ENCODE data around the gene CIB4. TPM values are rescaled to one million over a fixed set of nuclear protein-coding genes. Genes with fewer than 3 reads are reported as not detected.

The CIB4 gene
- total RNA-seq, 1 donor from 2014 or later = not detected

DNA sequence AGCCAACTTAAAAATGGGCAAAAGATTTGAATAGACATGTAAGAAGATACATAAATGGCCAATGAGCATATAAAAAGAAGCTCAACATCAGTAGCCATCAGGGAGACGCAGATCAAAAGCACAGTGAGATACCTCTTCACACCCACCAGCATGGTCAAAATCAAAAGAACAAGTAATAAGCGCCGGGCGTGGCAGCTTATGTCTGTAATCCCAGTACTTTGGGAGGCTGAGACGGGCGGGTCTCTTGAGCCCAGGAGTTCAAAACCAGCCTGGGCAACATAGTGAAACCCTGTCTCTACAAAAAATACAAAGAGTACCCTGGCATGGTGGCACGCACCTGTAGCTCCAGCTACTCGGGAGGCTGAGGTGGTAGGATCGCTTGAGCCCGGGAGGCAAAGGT lies 4.6 kb upstream of the CIB4 start:
- DNase-seq (ENCODE audit: low read depth) = no peak
- no peak overlapping the region for H3K4me3 ChIP-seq (ENCODE audit: low read depth, low read length)
- TF ChIP-seq, protein P1, sequence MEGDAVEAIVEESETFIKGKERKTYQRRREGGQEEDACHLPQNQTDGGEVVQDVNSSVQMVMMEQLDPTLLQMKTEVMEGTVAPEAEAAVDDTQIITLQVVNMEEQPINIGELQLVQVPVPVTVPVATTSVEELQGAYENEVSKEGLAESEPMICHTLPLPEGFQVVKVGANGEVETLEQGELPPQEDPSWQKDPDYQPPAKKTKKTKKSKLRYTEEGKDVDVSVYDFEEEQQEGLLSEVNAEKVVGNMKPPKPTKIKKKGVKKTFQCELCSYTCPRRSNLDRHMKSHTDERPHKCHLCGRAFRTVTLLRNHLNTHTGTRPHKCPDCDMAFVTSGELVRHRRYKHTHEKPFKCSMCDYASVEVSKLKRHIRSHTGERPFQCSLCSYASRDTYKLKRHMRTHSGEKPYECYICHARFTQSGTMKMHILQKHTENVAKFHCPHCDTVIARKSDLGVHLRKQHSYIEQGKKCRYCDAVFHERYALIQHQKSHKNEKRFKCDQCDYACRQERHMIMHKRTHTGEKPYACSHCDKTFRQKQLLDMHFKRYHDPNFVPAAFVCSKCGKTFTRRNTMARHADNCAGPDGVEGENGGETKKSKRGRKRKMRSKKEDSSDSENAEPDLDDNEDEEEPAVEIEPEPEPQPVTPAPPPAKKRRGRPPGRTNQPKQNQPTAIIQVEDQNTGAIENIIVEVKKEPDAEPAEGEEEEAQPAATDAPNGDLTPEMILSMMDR (IDR thresholded peaks at IDR 0.05; ENCODE audit: insufficient read depth, low read length, poor library complexity, severe bottlenecking) = no peak
- no peaks in the 10 kb centered on the region for H3K36me3 ChIP-seq (ENCODE audit: control insufficient read depth, insufficient read depth, low read length)
- H3K27me3 ChIP-seq (ENCODE audit: control insufficient read depth, insufficient read depth, low read length) = peaks cover 21% of the 10 kb centered on the region

DNA sequence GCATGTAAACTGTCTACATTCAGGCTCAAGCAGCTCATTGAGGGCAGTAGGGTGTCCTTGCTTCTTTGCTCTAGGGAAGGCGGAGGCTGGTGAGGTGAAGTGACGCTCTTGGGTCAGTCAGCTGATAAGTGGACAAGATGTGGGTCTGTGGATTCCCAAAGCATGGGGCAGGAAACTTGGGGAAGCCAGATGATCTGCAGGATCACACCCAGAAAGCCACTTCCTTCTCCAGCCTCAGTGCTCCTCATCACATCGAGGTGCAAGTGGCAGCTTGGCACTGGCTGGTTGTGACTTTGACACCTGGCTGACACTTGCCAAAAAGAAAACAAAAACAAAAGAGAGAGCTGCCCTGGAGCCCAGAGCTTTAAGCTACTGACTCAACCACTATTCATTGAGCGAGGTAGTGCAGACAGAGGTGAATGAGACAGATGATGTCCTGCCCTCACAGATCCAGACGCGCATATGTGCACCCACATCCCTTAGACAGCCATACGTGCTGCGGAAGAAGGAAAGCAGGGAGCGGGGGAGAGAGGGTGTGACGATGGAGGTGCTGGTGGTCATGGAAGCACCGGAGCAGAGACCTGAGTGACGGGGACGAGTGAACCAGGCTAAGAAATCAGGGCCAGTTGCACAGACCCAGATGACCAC lies 3.1 kb upstream of the CIB4 start:
- Histone ChIP-seq H3K27me3 (ENCODE audit: control insufficient read depth, insufficient read depth, low read length) (peaks cover 17% of the 10 kb centered on the region), H3K36me3 (ENCODE audit: control insufficient read depth, insufficient read depth, low read length) (no peaks in the 10 kb centered on the region), H3K4me3 (ENCODE audit: low read depth, low read length) (no peak overlapping the region)
- no peak for DNase-seq (ENCODE audit: low read depth)
- TF ChIP-seq, protein P1 (IDR thresholded peaks at IDR 0.05; ENCODE audit: insufficient read depth, low read length, poor library complexity, severe bottlenecking) = no peak

DNA sequence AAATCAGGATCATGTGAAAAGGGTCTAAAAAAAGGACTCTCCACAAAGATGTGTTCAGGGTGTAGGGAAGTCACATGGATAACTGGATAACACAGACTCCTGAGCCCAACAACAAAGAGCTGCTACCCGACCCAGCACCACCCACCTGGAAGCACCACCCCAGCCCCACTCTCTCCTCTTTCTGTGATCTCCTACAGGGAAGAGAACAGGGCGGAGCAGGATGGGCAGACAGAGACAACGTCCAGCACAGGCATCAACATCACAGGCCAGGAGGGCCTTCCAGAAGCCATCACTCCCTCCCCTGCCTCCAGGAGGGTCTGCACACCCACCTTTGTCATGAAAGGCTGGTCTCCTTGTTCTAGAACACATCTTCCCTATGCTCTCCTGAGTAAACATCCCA lies 1.3 kb upstream of the CIB4 start:
- no peak for DNase-seq (ENCODE audit: low read depth)
- H3K27me3 ChIP-seq (ENCODE audit: control insufficient read depth, insufficient read depth, low read length) = peaks cover 14% of the 10 kb centered on the region
- TF ChIP-seq, protein P1 (IDR thresholded peaks at IDR 0.05; ENCODE audit: insufficient read depth, low read length, poor library complexity, severe bottlenecking) = no peak
- no peaks in the 10 kb centered on the region for H3K36me3 ChIP-seq (ENCODE audit: control insufficient read depth, insufficient read depth, low read length)
- H3K4me3 ChIP-seq (ENCODE audit: low read depth, low read length) = no peak overlapping the region

DNA sequence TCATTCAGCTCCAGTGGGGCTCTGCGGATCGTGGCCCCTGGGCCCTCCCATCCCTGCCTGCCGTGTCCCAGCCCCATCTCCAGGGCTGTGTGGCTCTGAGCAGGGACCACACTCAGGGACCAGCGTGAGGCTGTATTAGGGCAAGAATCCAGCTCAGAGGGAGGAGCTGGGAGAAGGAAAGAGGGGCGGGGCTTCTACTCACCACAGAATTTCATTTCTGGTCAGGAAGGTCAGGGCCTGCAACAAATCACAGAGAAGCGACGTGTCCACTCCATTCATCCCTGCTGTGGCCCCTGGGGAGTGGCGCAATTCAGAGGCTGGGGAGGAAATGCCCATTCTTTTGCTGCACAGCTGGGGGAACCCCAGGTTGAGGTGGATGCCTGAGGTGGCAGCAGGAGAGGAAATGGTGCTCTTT lies 828 bp downstream of the CIB4 start:
- TF ChIP-seq, protein P1 (IDR thresholded peaks at IDR 0.05; ENCODE audit: insufficient read depth, low read length, poor library complexity, severe bottlenecking) = no peak
- Histone ChIP-seq H3K27me3 (ENCODE audit: control insufficient read depth, insufficient read depth, low read length) (peaks cover 7% of the 10 kb centered on the region), H3K4me3 (ENCODE audit: low read depth, low read length) (no peak overlapping the region), H3K36me3 (ENCODE audit: control insufficient read depth, insufficient read depth, low read length) (no peaks in the 10 kb centered on the region)
- peak; percentile 44 for DNase-seq (ENCODE audit: low read depth)

DNA sequence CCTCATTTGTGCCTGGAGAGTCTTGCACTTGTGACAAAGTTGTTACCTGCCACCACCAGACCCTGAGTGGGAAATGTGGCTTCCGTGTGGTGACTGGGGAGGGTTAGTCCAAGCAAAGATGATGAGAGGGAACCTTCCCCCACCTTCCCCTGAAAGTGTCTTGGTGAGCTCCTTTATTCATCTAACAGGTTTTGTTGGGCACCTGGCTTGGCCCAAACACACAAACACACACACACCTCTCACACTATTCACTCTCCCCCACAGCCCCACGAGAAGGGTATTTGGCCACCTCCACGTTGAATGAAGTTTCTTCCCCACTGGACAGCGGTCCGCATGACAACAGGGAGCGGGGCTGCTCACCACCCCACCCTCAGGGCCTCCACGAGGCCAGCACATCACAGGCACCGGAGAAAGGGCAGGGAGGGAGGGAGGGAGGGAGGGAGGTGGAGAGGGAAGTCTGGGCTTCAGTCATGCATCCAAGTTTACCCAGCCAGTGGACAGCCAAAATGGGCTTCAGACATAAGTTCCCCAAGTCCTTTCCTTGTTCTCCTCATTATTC lies 1.4 kb downstream of the CIB4 start:
- Histone ChIP-seq H3K36me3 (ENCODE audit: control insufficient read depth, insufficient read depth, low read length) (no peaks in the 10 kb centered on the region), H3K4me3 (ENCODE audit: low read depth, low read length) (no peak overlapping the region), H3K27me3 (ENCODE audit: control insufficient read depth, insufficient read depth, low read length) (peaks cover 7% of the 10 kb centered on the region)
- no peak for DNase-seq (ENCODE audit: low read depth)
- TF ChIP-seq, protein P1 (IDR thresholded peaks at IDR 0.05; ENCODE audit: insufficient read depth, low read length, poor library complexity, severe bottlenecking) = no peak
